NCI-H2029 (cell line): ENCODE data around the gene ZNF586.
"Not testable (repeated sequence)": the region's sequence is repeated elsewhere in the genome, so short reads cannot be mapped to it uniquely, and the experiment has no call there.

Source experiments
- DNase-seq: peaks from one replicate; lab custom pipeline; 2025; lab: John Stamatoyannopoulos, UW

The ZNF586 gene

DNA sequence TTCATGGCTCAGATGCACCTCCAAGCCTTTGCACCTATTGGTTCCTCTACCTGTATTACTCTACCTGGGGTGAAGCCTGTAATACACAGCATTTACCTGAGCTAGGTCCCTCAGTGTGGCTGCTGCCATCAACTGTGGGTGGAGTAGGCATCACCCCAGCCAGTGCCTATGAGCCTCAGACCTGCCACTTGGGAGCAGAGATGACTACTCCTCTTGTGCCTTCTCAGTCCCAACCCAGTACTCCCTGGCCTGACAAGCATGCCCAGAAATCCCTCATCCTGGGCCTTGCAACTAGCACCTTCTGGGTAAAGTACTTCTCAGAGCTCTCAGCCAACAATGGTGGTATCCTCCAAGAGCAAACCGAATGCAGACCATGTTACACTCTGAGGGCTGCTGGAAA, 27.1 kb downstream of the ZNF586 start:
- DNase-seq, result not testable (repeated sequence)

DNA sequence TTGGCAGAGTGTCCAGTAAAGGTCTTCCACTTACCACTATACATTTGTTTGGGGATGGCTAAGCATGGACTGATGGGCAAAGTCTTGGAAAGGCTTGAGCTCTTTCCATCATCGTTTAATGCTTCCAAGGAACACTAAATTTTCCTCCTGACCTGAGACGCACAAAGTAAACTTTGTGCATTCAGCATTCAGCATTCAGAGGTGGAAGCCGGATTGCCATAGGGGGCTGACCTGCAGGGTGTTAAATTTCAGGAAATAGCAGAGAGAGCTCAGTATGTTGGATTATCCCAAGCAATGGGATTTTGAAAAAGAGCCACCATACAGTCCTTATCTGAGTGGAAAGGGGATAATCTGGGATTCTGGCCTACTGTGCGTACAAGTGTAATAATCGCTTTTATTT, 31.2 kb downstream of the ZNF586 start:
- no peak for DNase-seq

DNA sequence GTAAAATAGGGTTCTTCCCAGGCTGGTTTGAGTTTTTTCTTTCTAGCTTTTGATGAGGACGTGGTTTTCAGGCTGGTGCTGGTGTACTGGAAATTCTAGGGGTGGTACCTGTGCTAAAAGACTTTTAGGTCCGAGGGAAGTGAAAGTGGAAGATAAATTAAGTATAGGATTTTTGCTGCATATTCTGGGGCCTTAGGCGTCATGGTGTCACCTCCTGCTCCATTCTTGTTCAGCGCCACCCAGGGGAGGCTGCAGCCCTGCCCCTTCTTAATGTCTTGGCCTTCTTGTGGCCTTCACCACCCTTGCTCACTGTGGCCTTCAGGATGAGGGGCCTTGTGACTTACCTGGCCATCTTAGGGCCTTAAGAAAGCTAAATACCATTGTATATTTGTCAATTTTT, 32.8 kb downstream of the ZNF586 start:
- DNase-seq, result no peak

DNA sequence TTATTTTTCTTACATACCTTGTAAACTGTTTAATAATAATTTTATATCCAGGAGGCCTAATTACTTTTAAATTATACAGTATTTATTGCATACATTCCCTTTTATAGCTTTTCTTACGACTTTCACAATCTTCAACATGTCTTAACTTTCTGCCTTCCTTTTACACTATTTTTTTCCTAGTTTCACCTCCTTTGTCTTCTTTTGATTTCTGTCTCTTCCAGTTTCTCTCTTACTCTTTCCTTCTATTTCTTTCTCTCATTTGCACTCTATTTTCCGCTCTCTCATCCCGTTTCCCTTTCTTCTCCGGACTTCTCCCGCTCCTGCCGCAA, 33.8 kb downstream of the ZNF586 start:
- DNase-seq, result no peak

GRCh38 chr19:57803594-57804325, 34.3 kb downstream of the ZNF586 start:
- peak; percentile 50 for DNase-seq

DNA sequence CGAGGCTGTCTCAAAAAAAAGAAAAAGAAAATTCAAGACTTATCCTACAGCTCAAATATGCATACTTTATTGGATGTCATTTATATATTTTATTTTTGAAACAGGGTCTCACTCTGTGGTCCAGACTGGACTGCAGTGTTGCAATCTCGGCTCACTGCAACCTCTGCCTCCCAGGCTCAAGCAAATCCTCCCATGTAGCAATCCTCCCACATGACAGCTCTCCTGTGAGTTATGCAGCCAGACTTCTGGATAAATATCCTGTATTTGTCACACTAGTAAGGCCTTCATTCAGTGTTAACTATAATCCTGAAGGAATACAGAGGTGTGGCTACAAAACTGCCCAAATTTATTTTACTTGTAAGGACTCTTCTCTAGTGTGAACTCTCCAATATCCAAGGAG, 38.1 kb downstream of the ZNF586 start:
- DNase-seq, result no peak

GRCh38 chr19:57810410-57811295, 41.2 kb downstream of the ZNF586 start:
- not testable (repeated sequence) for DNase-seq

- no peak for DNase-seq
Measured at GRCh38 chr19:57812226-57812625, 42.8 kb downstream of the ZNF586 start.

DNA sequence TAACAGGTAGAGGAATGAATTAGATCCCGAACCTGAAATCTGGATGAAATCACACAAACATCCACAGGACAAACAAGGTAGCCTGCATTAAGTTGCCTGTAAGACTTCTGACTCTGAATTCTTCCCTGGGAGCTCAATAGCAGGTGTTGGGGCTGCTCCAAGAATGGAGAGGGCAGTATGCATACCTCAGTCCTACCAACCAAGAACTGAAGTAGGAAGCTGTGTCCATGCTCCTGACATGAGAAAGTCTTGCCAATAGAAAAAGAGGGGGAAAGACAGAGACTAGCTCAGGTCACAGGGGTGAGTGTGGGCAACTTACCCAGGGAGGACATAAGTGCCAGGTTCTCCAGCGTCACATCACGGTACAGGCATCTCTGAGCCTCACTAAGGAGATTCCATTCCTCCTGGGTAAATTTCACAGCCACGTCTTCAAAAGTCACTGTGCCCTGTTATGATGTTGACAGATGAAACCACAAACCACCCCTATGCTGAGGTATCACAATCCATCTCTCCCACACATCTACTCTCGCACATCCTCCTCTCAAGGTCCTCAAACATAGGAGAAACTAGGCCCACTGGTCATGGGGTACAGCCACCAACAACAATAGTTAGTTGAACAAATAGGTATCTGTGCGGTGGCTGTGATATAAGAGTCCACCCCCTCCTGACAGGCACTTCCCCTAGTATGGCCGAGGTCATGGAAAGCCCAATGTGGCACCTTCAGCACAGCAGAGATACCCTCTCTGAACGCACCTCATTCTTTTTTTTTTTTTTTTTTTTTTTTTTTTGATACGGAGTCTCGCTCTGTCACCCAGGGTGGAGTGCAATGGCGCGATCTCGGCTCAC, 43.7 kb downstream of the ZNF586 start:
- DNase-seq, result not testable (repeated sequence)

- DNase-seq, result no peak
Measured at GRCh38 chr19:57813919-57814504, 44.5 kb downstream of the ZNF586 start.

DNA sequence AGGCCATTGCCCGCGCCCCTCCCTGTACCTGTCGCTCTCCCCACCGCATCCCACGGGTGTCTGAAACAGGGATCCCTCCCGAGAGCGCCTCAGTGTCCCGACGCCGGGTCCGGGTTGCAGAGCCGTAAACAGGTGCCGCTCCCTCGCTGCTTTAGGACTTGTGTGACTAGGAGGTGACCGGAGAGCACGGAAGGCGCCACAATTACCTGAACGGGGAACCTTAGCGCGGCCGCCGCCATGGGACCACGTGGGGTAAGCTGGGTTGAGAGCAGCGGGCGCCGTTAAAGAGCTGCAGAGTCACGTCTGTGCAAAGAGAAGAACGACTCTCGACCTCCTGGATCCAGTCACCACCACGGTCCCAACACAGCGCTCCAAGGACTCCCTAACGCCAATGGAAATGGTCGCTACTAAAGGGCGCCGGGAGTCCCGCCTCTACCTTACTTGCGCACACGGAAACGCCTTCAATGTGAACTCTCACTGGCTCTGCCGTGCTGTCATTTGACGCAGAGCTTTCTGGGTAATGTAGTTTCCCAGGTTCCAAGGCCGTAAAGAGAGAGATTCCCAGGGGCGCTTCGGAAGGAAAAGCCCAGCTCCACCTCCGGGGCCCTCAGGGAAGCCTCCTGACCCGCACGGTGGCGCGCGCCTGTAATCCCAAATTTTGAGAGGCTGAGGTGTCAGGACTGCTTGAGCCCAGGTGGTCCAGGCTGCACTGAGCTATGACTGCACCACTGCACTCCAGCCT, 45.2 kb downstream of the ZNF586 start, which contains the start of gene ZNF552:
Gene ZNF552, minus strand, starts transcription at position 409 of the 742 bp plus-strand sequence. Its CDS starts 170 bp downstream, at position 239.
- DNase-seq, result peak; percentile 94

DNA sequence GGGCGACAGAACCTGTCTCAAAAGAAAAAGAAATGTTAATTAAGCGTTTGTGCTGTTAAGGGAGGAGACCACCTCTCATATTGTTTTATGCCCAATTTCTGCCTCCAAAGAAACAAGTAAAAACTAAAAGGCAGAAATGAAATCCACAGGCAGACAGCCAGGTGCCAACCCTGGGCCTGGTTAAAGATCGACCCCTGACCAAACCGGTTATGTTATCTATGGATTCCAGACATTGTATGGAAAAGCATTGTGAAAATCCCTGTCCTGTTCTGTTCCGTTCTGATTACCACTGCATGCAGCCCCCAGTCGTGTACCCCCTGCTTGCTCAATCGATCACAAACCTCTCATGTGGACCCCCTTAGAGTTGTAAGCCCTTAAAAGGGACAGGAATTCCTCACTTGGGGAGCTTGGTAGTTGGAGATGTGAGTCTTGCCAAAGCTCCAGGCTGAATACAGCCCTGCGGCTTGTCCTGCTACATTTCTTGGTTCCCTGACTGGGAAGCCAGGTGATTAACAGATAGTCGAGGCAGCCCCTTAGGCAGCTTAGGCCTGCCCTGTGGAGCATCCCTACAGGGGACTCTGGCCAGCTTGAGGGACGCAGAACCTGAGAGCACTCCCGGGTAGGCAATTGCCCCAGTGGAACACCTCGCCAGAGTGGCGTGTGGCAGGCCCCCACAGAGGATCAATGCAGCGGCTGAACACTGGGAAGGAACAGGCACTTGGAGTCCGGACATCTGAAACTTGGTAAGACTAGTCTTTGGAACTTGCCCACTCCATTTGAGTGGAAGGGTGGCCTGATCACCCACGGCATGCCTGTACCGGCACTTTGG, 46.0 kb downstream of the ZNF586 start:
- DNase-seq, result no peak

DNA sequence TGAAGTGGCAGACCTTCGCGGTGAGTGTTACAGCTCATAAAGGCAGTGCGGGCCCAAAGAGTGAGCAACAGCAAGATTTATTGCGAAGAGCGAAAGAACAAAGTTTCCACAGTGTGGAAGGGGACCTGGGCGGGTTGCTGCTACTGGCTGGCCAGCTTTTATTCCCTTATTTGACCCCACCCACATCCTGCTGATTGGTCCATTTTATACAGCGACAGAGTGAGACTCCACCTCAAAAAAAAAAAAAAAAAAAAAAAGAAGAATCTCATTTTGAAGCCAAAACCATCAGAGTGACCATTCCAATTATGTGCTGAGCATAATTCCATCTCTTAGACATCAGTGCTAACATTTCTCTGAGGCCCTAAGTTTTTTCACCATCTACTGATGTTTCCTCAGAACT, 47.2 kb downstream of the ZNF586 start:
- no peak for DNase-seq

GRCh38 chr19:57817976-57818375, 48.5 kb downstream of the ZNF586 start:
- DNase-seq, result no peak

DNA sequence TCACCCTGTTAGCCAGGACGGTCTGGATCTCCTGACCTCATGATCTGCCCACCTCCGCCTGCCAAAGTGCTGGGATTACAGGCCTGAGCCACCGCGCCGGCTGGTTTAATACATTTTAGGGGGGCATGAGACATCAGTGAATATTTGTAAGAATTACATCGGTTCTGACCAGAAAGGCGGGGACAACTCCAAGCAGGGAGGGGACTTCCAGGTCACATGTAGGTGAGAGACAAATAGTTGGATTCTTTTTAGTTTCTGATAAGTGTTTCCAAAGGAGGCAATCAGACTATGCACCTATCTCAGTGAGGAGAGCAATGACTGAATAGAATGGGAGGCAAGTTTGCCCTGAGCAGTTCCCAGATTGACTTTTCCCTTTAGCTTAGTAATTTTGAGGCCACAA, 48.9 kb downstream of the ZNF586 start:
- no peak for DNase-seq

DNA sequence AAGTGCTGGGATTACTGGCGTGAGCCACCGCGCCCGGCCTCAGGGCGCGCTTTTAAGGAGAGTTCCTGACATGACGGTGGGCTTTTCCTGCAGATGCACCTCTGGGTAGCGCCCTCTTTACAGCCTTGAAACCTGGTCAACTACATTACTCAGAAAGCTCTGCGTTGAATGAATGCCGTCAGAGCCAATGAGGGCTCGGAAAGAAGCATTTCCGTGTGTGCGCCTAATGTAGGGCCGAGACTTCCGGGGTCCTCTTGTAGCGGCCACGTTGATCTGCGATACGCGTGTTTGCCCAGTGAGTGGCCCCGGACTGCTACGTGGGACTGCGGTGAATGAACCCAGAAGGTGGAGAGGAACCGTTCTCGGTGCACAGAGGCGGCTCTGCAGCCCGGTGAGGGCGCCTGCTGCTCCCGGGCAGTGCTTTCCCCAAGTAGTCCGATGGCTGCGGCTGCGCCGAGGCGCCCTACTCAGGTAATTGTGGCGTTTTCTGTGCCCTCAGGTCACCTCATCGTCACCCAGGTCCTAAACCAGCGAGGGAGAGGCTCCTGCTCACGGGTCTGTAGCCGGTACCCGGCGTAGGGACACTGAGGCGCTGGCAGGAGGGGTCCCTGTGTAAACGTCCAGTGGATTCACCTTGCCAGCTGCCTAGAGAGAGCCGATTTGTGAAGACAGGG, 50.1 kb downstream of the ZNF586 start:
- peak; percentile 87 for DNase-seq

GRCh38 chr19:57820599-57820998, 51.1 kb downstream of the ZNF586 start:
- no peak for DNase-seq

DNA sequence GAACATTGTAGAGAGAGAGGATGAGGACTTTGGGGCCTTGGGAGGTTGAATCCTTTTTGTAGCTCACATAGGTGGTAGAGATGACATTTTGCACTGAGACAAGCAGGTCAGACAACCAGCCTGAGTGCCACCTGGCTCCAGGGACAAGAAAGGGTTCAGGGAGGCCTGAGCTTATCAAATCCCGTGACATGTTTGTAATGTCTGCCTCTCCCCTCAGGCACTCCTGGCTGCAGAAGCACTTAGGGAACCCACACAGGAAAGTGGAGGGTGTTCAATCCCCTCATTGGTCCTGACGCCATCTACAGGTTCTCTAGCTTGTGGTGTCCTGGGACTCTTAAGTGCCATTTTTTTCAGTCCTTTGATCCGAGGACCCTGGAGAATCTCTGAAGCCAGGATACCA, 51.6 kb downstream of the ZNF586 start:
- DNase-seq, result not testable (repeated sequence)

DNA sequence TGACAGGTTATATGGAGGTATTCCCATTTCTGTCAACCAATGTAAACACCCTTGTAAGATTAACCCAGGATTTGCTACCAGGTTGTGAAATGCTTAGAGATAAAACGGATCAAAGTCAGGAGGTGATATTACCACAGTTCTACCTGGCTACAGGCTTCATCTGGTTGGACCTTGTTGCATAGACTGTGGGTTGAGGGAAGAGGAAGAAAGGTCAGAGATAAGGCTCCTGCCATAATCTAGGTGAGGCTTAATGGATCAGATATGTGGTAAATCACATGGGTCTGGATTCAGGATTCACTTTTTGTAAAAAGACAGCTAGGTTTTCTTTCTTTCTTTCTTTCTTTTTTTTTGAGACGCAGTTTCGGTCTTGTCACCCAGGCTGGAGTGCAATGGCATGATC, 52.0 kb downstream of the ZNF586 start:
- DNase-seq, result not testable (repeated sequence)

- not testable (repeated sequence) for DNase-seq
Measured at GRCh38 chr19:57823155-57823554, 53.7 kb downstream of the ZNF586 start.
